Left cardiac atrium (tissue), 4 donors: ENCODE results near the gene SNAPIN. TPM values are rescaled to one million over a fixed set of nuclear protein-coding genes. Genes with fewer than 3 reads are reported as not detected.
A peak's percentile ranks its signal among the peaks of the same experiment; 100 is the strongest.

Experiments used
- ATAC-seq, 2 donors: fragments of 200-7000 bp; cut with Tn5 transposase; one replicate each; pipeline ENCODE4 v1.9.1; 2020; ENCODE audit warnings: mild to moderate bottlenecking in 2 of 2, moderate library complexity in 2 of 2
- DNase-seq: peaks from one replicate; pipeline ENCODE4 v3.0.0-alpha.2; 2020
- intact Hi-C, 2 donors: fragments of 100-400 bp; cut with DNase I; formaldehyde crosslinking; loops; one replicate each; pipeline versions ENCODE4 v1.14.1 to v1.15.1; 2022 to 2023
- long read RNA-seq: library from polyadenylated mRNA; unstranded; transcript quantifications from one replicate; pipeline ENCODE4 v2.0.0, GENCODE V29; 2021
- total RNA-seq, 2 donors: library from RNA; stranded (reverse); fragmentation: NEBNext Ultra II Directional; extraction: Animal tissue kit (Norgen Biotek cat#: 25700); gene quantifications; one replicate each; pipeline ENCODE4 v1.2.1, GENCODE V29; 2021
- donor health status: DM: no; HTN: yes; CAD: no.
- donor health status: DM: no; HTN: yes; CAD: no; lungs with severe emphysema.
- donor health status: DM: yes; HTN: yes; CAD: no.
- donor health status: Dilated cardiomyopathy.

The SNAPIN gene
- 10 to 100 TPM; 45.3 to 46.0 TPM for total RNA-seq
- long read RNA-seq, transcript SNAPIN-201 (4 exons, 1,030 nt) = major isoform, 17 of 21 reads
- long read RNA-seq, partial matches to known transcripts = 0 of 21 reads
- long read RNA-seq, other reads (novel, unspliced or antisense) = 0 of 21 reads

GRCh38 chr1:153658400-153659174, at the start of gene SNAPIN:
Gene SNAPIN (plus strand): TSS chr1:153658703. CDS start chr1:153658744, 41 bp downstream.
- intact Hi-C loops = no loop called here
- DNase-seq (peak; percentile 94), ATAC-seq (peak; percentile 98)

GRCh38 chr1:153608742-153609584, 49.5 kb upstream of the SNAPIN start:
- intact Hi-C loops = no loop called here
- DNase-seq = peak; percentile 89
- ATAC-seq = peak; percentile 65 to 70

GRCh38 chr1:153609585-153609907, 49.0 kb upstream of the SNAPIN start:
- DNase-seq (no peak), ATAC-seq (no peak)
- intact Hi-C loops = no loop called here

- no peak for ATAC-seq
- intact Hi-C loops = no loop called here
- DNase-seq = no peak
These were observed 48.2 kb upstream of the SNAPIN start for GRCh38 chr1:153610334-153610733.

- DNase-seq = no peak
- intact Hi-C loops = no loop called here
- ATAC-seq = peak in 1 of 2 donors; percentile 1
These were observed 47.6 kb upstream of the SNAPIN start for GRCh38 chr1:153610811-153611301.

- intact Hi-C loops = no loop called here
- DNase-seq = no peak
- no peak for ATAC-seq
These were observed 47.1 kb upstream of the SNAPIN start for GRCh38 chr1:153611356-153611755.

GRCh38 chr1:153612111-153612754, 46.3 kb upstream of the SNAPIN start:
- ATAC-seq = peak in 1 of 2 donors; percentile 11
- intact Hi-C loops = no loop called here

GRCh38 chr1:153612755-153613331, 45.7 kb upstream of the SNAPIN start, which contains the start of gene S100A16:
Gene S100A16 (minus strand): TSS chr1:153613137. CDS start chr1:153608151, 4,986 bp downstream.
- intact Hi-C loops = no loop called here
- ATAC-seq = peak; percentile 81 to 85
- peak; percentile 85 for DNase-seq

More at GRCh38 chr1:153612111-153612754, 46.3 kb upstream of the SNAPIN start:
- no peak for DNase-seq

GRCh38 chr1:153613406-153613805, 45.1 kb upstream of the SNAPIN start:
- DNase-seq = no peak
- intact Hi-C loops = no loop called here
- ATAC-seq = no peak

- ATAC-seq = no peak
- DNase-seq = no peak
- intact Hi-C loops = no loop called here
These were observed 44.2 kb upstream of the SNAPIN start for GRCh38 chr1:153614189-153614900.

- ATAC-seq (no peak), DNase-seq (no peak)
- intact Hi-C loops = loop anchor here in 1 of 2 donors (5.0 kb wide), 1 partner anchor 43 kb away; no protein-coding TSS in a partner anchor
These were observed 43.6 kb upstream of the SNAPIN start for GRCh38 chr1:153614906-153615305.

- intact Hi-C loops = loop anchor here in 1 of 2 donors (5.0 kb wide), 1 partner anchor 43 kb away; no protein-coding TSS in a partner anchor
- no peak for DNase-seq
- no peak for ATAC-seq
These were observed 43.1 kb upstream of the SNAPIN start for GRCh38 chr1:153615406-153615805.

GRCh38 chr1:153616144-153616916, 42.2 kb upstream of the SNAPIN start, which contains the start of gene S100A14:
Gene S100A14 (minus strand): TSS chr1:153616325. CDS start chr1:153615858, 467 bp downstream.
- intact Hi-C loops = loop anchor here in 1 of 2 donors (5.0 kb wide), 1 partner anchor 44 kb away; no protein-coding TSS in a partner anchor
- ATAC-seq (peak; percentile 16 to 25), DNase-seq (no peak)

GRCh38 chr1:153616917-153617311, 41.6 kb upstream of the SNAPIN start:
- ATAC-seq (peak; percentile 8 to 40), DNase-seq (no peak)
- intact Hi-C loops = loop anchor here in 1 of 2 donors (5.0 kb wide), 1 partner anchor 45 kb away; no protein-coding TSS in a partner anchor

GRCh38 chr1:153617663-153618062, 40.8 kb upstream of the SNAPIN start:
- DNase-seq = peak; percentile 88
- ATAC-seq = peak; percentile 51 to 59
- intact Hi-C loops = loop anchor here in 1 of 2 donors (5.0 kb wide), 1 partner anchor 45 kb away; no protein-coding TSS in a partner anchor

GRCh38 chr1:153619171-153619570, 39.3 kb upstream of the SNAPIN start:
- intact Hi-C loops = loop anchor here in 1 of 2 donors (5.0 kb wide), 1 partner anchor 47 kb away; no protein-coding TSS in a partner anchor
- no peak for ATAC-seq
- DNase-seq = no peak

- intact Hi-C loops = no loop called here
- ATAC-seq = peak in 1 of 2 donors; percentile 53
These were observed 35.4 kb upstream of the SNAPIN start for GRCh38 chr1:153623101-153623500.

More at GRCh38 chr1:153623101-153623500, 35.4 kb upstream of the SNAPIN start:
- DNase-seq = no peak
